HG03045 (cell line): ENCODE results near the gene EOMES.
A peak's percentile ranks its signal among the peaks of the same experiment; 100 is the strongest.

Source experiments
- ATAC-seq: cut with Tn5 transposase; IDR thresholded peaks from one replicate; pipeline ENCODE4 v1.9.1; 2021; ENCODE audit warnings: mild to moderate bottlenecking, moderate library complexity; ENCODE audit not compliant: unreplicated experiment

Gene EOMES

DNA sequence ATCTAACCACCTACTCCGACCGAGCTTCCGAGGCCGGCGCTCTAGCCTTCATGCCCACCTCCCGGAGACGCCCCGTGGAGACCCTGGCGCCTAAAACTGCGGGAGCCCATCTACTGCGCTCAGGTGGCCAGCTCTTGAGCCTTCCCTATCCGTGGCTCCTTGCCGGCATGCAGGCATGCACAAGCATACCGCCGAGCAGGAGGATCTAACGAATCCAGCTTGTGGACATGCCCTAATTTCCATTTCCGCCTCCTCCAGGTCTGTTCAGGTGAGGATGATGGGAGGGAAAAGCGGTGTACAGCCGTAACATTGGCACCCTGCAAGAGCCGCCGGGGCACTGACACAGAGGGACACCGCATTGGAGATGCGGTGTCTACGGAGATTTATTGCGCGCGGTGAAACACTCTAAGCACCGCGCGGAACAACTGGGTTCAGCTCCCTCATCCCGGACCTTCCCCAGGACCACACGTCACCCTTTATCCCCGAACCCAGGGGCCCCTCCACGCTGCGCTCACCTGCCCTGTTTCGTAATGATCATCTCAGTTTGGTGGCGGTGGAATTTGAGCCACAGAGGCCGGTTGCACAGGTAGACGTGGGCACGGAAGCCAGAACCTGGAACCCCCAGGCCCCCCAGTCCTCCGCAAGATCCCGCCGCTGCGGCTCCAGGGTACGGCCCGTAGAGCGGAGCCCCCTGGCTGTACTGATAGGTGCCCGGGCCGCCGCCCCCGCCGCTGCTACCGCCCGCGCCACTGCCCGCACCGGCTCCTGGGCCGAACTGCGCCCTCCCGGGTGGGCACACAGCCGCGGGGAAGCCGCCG lies 1.0 kb downstream of the EOMES start:
- ATAC-seq, result no peak

GRCh38 chr3:27719314-27720003 lies 2.7 kb downstream of the EOMES start:
- no peak for ATAC-seq

DNA sequence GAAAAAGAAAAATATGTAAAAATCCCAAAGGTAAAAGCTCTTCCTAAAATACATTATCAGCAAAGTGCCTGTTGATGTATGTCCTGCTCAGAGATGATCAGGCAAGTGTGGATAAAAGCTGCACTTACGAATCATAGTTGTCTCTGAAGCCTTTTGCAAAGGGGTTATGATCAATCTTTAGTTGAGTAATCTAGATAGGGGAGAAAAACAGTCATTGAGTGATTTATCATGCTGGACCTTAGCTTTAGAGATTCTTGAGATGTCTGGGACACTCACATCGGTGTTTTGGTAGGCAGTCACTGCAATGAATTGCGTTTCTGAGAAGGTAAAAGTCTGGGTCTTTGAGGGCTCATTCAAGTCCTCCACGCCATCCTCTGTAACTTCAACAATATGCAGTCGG lies 3.7 kb downstream of the EOMES start:
- ATAC-seq, result no peak

GRCh38 chr3:27717200-27717852 lies 4.8 kb downstream of the EOMES start:
- ATAC-seq, result no peak

GRCh38 chr3:27716309-27716708 lies 5.8 kb downstream of the EOMES start:
- no peak for ATAC-seq

GRCh38 chr3:27715863-27716262 lies 6.3 kb downstream of the EOMES start:
- ATAC-seq, result no peak

GRCh38 chr3:27715454-27715806 lies 6.7 kb downstream of the EOMES start:
- ATAC-seq, result no peak

DNA sequence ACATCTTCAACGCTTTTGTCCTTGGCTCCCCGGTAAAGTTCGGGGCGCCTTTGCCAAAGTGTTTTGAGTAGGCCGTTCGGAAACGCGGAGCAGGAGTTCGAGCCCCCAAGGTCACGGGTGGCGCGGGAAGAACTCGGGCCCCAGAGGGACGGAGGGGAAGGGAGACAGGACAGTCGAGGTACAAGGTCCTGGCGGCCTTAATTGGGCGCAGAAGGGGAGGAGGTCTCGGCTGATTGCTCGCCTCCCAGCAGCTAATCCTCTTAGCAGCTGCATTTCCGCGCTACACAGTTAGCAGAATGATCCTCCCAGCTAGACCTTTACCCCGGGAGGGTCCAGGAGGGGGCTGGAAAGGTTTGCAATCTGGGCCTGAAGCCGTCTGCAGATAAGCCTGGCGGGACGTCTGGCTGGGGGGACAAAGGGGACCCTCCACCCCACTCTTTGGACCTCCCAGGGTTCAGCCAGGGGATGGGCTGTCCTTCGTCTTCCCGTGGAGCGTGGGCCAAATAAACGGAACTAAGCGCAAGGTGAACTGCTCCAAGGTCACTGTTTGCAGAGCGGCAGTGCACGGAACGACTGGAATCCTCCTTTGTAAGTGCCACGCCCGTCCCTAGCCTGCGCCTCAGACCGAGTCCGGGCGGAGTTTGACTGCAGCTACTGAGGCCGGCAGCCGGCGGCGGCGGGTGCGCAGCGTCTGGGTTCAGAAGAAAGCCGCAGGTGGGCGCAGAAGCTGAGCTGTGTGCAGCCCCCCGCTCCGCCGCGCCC lies 7.2 kb downstream of the EOMES start:
- ATAC-seq, result no peak

DNA sequence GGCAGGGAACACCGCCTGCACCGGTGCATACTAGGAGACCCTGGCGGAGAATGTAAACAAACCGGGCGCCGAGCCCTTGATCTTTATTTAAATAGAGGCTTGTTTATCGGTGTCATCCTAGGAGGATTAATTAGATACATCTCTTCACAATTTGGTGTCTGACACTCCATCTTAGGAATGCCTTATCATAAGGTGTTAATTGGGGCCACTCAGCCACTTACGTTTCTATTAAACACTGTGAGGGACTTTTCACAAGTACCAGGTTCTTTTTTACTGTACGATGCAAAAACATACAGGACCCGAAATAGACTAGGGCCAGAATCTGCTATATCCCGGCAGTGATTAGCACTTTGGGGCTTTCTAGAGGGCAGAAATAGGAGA lies 8.0 kb downstream of the EOMES start:
- no peak for ATAC-seq

- ATAC-seq, result no peak
Measured at GRCh38 chr3:27713435-27714145, 8.5 kb downstream of the EOMES start.

DNA sequence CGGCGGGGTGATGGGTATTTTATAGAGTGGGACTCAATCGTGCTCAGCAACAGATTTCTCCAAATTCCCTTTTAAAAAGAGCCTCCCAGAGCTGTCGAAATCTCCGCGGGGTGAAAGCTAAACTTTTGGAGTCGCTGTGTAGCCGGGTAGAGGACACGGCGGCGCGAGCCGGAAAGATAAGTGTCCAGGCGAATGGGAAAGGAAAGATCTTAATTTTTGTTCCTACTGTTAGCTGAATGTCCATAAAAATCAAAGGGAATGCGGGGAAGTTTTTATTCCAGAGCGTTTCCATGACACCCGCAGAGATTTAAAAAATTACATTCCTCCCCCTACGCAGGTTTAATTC lies 9.1 kb downstream of the EOMES start:
- ATAC-seq, result no peak

DNA sequence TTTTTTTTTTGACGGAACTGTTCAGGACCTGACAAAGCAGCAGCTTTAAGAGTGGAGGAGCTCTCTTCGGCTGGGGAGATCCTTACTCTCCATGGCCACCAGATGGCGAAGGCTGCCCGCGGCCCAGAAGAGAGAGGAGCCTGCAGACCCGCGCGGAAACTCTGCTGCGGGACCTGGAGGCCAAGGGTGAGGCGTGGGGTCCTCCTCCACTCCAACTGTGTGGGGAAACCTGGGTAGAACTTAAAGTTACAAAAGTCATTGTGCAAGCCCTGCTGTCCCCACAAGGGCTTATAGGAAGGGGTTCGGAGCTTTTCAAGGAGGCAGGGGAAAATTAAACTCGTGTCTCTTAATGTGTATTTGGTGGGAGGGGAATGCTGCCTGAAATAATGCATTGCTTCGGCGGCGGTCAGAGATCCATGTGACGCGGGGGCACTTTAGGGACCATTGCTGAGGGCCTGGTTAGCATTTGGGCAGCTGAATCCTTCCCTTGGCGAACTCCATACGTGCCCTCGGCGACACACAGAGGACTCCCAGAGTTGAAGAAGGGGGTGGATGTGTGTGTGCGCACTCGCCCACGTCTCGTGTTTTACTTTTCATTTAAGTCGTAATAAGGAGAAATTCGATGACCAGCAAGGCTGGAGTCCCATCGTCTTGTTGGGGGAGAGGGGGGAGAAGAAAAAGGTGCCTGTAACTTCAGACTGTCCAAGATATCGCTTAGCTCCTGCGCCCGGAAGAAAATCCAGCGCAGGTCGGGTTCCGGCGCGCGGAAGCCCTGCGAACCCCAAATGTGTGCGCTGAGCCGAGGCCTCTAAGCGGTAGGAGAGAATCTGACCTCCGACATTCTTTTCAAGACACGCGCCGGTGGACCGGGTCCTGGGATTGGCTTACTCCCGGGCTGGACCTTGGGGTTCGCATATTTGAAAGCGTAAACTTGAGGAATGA lies 9.7 kb downstream of the EOMES start:
- ATAC-seq, result peak; percentile 93

GRCh38 chr3:27708250-27708649 lies 13.9 kb downstream of the EOMES start:
- no peak for ATAC-seq

DNA sequence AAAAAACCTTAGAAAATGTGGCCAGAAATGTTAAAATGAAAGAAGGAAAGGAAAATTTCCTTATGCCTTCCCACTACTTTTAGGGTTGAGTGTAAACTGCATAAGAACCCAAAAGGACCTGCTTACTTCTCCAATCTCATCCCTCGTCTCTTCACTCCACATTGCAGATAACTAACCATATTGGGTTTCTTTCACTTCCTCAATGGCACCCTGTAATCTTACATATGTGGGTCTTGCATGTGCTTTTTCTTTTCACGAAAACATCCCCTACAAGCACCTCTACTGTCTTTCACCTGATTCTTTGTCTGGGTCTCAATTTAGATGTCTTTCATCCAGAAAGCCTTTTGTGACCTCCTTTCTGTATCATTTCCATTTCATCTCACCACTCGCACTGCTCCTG lies 23.1 kb downstream of the EOMES start:
- ATAC-seq, result no peak

DNA sequence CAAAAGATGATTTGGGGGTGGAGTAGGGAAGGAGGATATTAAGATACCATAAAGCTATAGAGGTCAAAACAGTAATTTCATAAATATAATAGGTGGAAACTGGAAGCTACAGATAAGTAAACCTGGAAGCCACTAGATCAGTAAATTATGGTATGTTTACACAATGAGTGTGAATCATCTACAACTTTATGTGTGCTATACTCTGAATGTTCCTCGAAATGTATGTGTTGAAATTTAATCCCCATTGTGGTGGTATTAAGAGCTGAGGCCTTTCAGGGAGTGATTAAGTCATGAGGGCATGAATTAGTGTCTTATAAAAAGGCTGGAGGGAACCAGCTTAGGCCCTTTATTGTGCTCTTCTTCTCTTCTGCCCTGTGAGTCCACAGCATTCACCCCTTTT lies 25.2 kb downstream of the EOMES start:
- ATAC-seq, result no peak

- ATAC-seq, result no peak
Measured at GRCh38 chr3:27695636-27696035, 26.5 kb downstream of the EOMES start.

GRCh38 chr3:27688053-27688452 lies 34.1 kb downstream of the EOMES start:
- ATAC-seq, result no peak

GRCh38 chr3:27686642-27687041 lies 35.5 kb downstream of the EOMES start:
- no peak for ATAC-seq

GRCh38 chr3:27685474-27685873 lies 36.6 kb downstream of the EOMES start:
- ATAC-seq, result no peak

- ATAC-seq, result no peak
Measured at GRCh38 chr3:27684302-27684701, 37.8 kb downstream of the EOMES start.
